Transverse colon (tissue), 4 donors: ENCODE measurements around the gene CD28.

Experiments used
- CTCF ChIP-seq, 5 experiments: fragments of 200-600 bp in 3 of 5; fragments of 450-650 bp in 2 of 5; sonication (generic) in 3 of 5; IDR thresholded peaks; 1 replicate in 2 of 5; 2 replicates in 3 of 5; pipeline ENCODE4 v1.5.1; 2016 to 2017; ENCODE audit warnings: antibody characterized with exemption in 5 of 5, inconsistent platforms in 3 of 5, mild to moderate bottlenecking in 2 of 5, moderate library complexity in 1 of 5
- EP300 ChIP-seq: sonication (generic); formaldehyde crosslinking; IDR thresholded peaks from one replicate; pipeline ENCODE4 v1.6.1; 2017; ENCODE audit warnings: antibody characterized with exemption, low read depth
- POLR2A ChIP-seq: fragments of 450-650 bp; IDR thresholded peaks from one replicate; pipeline ENCODE4 v1.6.1; 2016; ENCODE audit warnings: antibody characterized with exemption, mild to moderate bottlenecking, moderate library complexity
- POLR2AphosphoS5 ChIP-seq, 3 donors: sonication (generic); formaldehyde crosslinking; IDR thresholded peaks; one replicate each; pipeline ENCODE4 v1.6.1; 2016; ENCODE audit warnings: antibody characterized with exemption in 3 of 3

DNA sequence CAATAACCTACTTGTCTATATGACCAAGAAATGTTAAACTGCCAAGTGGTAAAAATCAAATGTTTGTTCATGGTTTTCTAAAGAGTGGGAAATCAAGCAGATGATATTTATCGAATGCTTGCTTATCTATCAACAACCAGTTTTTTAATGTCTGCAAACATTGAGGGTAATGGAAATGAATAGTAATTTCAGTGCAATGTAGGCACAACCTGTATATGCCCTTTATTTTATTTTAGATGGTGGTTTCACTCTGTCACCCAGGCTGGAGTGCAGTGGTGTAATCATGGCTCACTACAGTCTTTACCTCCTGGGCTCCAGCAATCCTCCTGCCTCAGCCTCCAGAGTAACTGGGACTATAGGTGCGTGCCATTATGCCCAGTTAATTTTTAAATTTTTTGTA, 46.0 kb upstream of the CD28 start:
- TF ChIP-seq CTCF (IDR thresholded peaks at IDR 0.05), result no peak
- TF ChIP-seq POLR2AphosphoS5 (IDR thresholded peaks at IDR 0.05), result no peak
- no peak for TF ChIP-seq EP300
- no peak for TF ChIP-seq POLR2A
